Measurements from ENCODE around the gene ACSM5. TPM values are rescaled to one million over a fixed set of nuclear protein-coding genes. Genes with fewer than 3 reads are reported as not detected.

Gene ACSM5
- not detected for polyA plus RNA-seq (2012; ENCODE audit: insufficient read length, low read depth)

GRCh38 chr16:20409398-20410120 is at the start of gene ACSM5:
Gene ACSM5 (plus strand): TSS chr16:20409534. CDS start chr16:20411485, 1,951 bp downstream.
- TF ChIP-seq TAF1 (IDR thresholded peaks at IDR 0.05; ENCODE audit: borderline replicate concordance, insufficient read depth, low read length) (no peak), SIN3A (IDR thresholded peaks at IDR 0.05; ENCODE audit: borderline replicate concordance, insufficient read depth, low read length) (no peak), REST (IDR thresholded peaks at IDR 0.05; ENCODE audit: insufficient read depth in 1 of 2, low read depth in 2 of 2, low read length in 2 of 2) (no peak), FOXP2 (optimal IDR thresholded peaks at IDR 0.05; ENCODE audit: borderline replicate concordance, extremely low read depth, extremely low read length, insufficient read depth) (no peak), POLR2AphosphoS5 (IDR thresholded peaks at IDR 0.05; ENCODE audit: low read depth, low read length) (no peak)

DNA sequence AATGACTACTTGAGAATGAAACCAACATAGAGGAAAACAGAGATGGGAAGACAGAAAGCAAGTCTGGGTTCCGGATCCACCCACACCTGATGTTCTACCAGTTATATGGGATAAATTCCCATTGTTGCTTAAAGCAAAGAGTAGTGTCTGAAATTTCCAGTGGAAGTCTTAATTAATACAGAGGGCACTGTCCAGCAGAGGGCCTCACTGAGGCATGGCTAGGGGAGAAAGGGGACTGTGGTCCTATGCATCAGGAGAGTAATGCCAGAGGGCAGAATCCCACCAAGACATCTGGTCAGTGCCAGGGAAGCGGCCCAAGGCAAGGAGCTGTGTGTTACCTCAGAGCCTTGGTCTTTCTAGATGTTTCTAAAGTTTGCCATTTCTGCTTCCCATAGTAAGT is 49.3 kb upstream of the ACSM5 start:
- no peak for TF ChIP-seq TAF1 (IDR thresholded peaks at IDR 0.05; ENCODE audit: borderline replicate concordance, insufficient read depth, low read length)
- no peak for TF ChIP-seq FOXP2 (optimal IDR thresholded peaks at IDR 0.05; ENCODE audit: borderline replicate concordance, extremely low read depth, extremely low read length, insufficient read depth)
- no peak for TF ChIP-seq SIN3A (IDR thresholded peaks at IDR 0.05; ENCODE audit: borderline replicate concordance, insufficient read depth, low read length)
- TF ChIP-seq REST (IDR thresholded peaks at IDR 0.05; ENCODE audit: insufficient read depth in 1 of 2, low read depth in 2 of 2, low read length in 2 of 2) = no peak
- TF ChIP-seq POLR2AphosphoS5 (IDR thresholded peaks at IDR 0.05; ENCODE audit: low read depth, low read length) = no peak

DNA sequence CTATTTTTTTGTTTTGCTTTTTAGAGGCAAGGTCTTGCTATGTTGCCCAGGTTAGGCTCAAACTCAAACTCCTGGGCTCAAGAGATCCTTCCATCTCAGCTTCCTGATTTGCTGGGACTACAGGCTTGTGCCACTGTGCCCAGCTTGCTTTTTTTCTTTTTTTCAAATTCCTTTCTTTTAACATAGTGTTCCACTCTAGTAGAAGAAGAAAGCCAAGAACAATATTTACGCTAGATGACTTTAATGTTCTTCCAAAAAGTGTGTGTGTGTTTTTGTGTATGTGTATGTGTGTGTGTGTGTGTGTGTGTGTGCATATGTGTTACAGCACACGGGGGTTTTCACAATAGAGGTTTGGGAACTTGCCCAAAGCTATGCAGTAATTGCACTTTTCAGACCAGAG is 46.1 kb upstream of the ACSM5 start:
- no peak for TF ChIP-seq POLR2AphosphoS5 (IDR thresholded peaks at IDR 0.05; ENCODE audit: low read depth, low read length)
- TF ChIP-seq TAF1 (IDR thresholded peaks at IDR 0.05; ENCODE audit: borderline replicate concordance, insufficient read depth, low read length) = no peak
- TF ChIP-seq REST (IDR thresholded peaks at IDR 0.05; ENCODE audit: insufficient read depth in 1 of 2, low read depth in 2 of 2, low read length in 2 of 2) = no peak
- TF ChIP-seq FOXP2 (optimal IDR thresholded peaks at IDR 0.05; ENCODE audit: borderline replicate concordance, extremely low read depth, extremely low read length, insufficient read depth) = no peak
- no peak for TF ChIP-seq SIN3A (IDR thresholded peaks at IDR 0.05; ENCODE audit: borderline replicate concordance, insufficient read depth, low read length)

DNA sequence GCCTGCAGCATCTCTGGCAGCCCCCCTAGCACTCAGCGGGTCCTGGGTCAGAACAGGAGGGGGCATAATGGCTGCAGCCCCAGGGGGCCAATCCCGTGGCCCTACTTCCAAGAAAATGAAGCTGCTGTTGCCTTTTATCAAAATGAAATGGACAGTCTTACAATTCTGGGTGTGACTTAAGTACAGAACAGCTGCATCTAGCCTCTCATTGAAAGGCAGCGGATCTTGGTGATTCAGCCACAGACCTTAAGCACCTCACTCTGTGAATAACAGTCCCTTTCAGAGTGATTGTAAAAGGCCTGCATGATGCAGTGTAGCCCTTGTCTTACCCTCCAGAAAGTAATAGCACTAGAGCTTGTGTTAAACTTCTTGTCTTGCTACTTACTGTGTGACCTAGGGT is 45.3 kb upstream of the ACSM5 start:
- TF ChIP-seq TAF1 (IDR thresholded peaks at IDR 0.05; ENCODE audit: borderline replicate concordance, insufficient read depth, low read length) = no peak
- TF ChIP-seq SIN3A (IDR thresholded peaks at IDR 0.05; ENCODE audit: borderline replicate concordance, insufficient read depth, low read length) = no peak
- TF ChIP-seq FOXP2 (optimal IDR thresholded peaks at IDR 0.05; ENCODE audit: borderline replicate concordance, extremely low read depth, extremely low read length, insufficient read depth) = no peak
- no peak for TF ChIP-seq REST (IDR thresholded peaks at IDR 0.05; ENCODE audit: insufficient read depth in 1 of 2, low read depth in 2 of 2, low read length in 2 of 2)
- no peak for TF ChIP-seq POLR2AphosphoS5 (IDR thresholded peaks at IDR 0.05; ENCODE audit: low read depth, low read length)

Measured in PFSK-1 (cell line).